ENCODE data around the gene ZEB2. TPM values are rescaled to one million over a fixed set of nuclear protein-coding genes. Genes with fewer than 3 reads are reported as not detected.

The ZEB2 gene
- total RNA-seq, 1 donor from 2014 or later: 6.3 TPM

DNA sequence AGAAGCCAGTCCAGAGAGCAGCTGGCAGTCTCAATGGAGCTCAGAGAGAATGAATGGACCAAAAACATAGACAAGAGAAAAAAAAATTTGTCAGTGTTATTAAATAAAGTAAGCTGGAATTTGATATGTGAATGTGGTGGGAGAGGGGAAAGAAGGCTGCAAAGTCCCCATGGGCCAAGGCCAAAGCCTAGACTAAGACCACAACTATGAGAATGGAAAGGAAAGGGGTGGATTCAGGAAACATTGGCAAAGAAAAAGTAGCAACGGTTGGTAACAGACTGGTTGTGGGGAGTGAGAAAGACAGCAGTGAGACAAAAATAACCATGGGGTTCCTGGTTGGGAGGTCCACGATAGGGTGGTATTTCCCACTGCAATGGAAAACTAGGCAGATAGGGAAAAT is 47.0 kb downstream of the ZEB2 start:
- TF ChIP-seq CTCF (conservative IDR thresholded peaks at IDR 0.05; ENCODE audit: low read depth, low read length): no peak
- no peak for DNase-seq (ENCODE audit: low read depth)

GRCh38 chr2:144472046-144472412 is 47.9 kb downstream of the ZEB2 start:
- no peak overlapping the region for H3K4me3 ChIP-seq (ENCODE audit: low read depth, low read length)
- DNase-seq (ENCODE audit: low read depth): no peak
- no peak for TF ChIP-seq CTCF (conservative IDR thresholded peaks at IDR 0.05; ENCODE audit: low read depth, low read length)

More for the DNA sequence above, 47.0 kb downstream of the ZEB2 start:
- H3K4me3 ChIP-seq (ENCODE audit: low read depth, low read length): no peak overlapping the region

- no peak overlapping the region for H3K4me3 ChIP-seq (ENCODE audit: low read depth, low read length)
- DNase-seq (ENCODE audit: low read depth): no peak
- no peak for TF ChIP-seq CTCF (conservative IDR thresholded peaks at IDR 0.05; ENCODE audit: low read depth, low read length)
Observed at GRCh38 chr2:144471305-144472045, 48.4 kb downstream of the ZEB2 start.

GRCh38 chr2:144470816-144471215 is 49.1 kb downstream of the ZEB2 start:
- H3K4me3 ChIP-seq (ENCODE audit: low read depth, low read length): no peak overlapping the region
- no peak for DNase-seq (ENCODE audit: low read depth)
- no peak for TF ChIP-seq CTCF (conservative IDR thresholded peaks at IDR 0.05; ENCODE audit: low read depth, low read length)

GRCh38 chr2:144470334-144470733 is 49.6 kb downstream of the ZEB2 start:
- TF ChIP-seq CTCF (conservative IDR thresholded peaks at IDR 0.05; ENCODE audit: low read depth, low read length): no peak

GRCh38 chr2:144469798-144470197 is 50.1 kb downstream of the ZEB2 start:
- H3K4me3 ChIP-seq (ENCODE audit: low read depth, low read length): no peak overlapping the region
- no peak for DNase-seq (ENCODE audit: low read depth)
- TF ChIP-seq CTCF (conservative IDR thresholded peaks at IDR 0.05; ENCODE audit: low read depth, low read length): no peak

More at GRCh38 chr2:144470334-144470733, 49.6 kb downstream of the ZEB2 start:
- DNase-seq (ENCODE audit: low read depth): no peak
- H3K4me3 ChIP-seq (ENCODE audit: low read depth, low read length): no peak overlapping the region
